NT2/D1 (cell line): ENCODE measurements around the gene DLX3.

Experiments
- DNase-seq: peaks from one replicate; pipeline ENCODE4 v3.0.0-alpha.2; 2011; ENCODE audit warnings: low read depth, low spot score
- H3K27me3 ChIP-seq: 2 replicates; pipeline ENCODE4 v1.6.0; 2011; ENCODE audit warnings: mild to moderate bottlenecking; ENCODE audit not compliant: insufficient read length, insufficient read depth
- H3K36me3 ChIP-seq: 2 replicates; pipeline ENCODE4 v1.6.1; 2011; ENCODE audit warnings: mild to moderate bottlenecking, low read length, mixed read lengths; ENCODE audit not compliant: insufficient read depth, insufficient read length
- H3K4me1 ChIP-seq: 2 replicates; pipeline ENCODE4 v1.5.1; 2011; ENCODE audit not compliant: insufficient read depth, insufficient read length
- H3K4me3 ChIP-seq: 2 replicates; pipeline ENCODE4 v1.5.1; 2011; ENCODE audit warnings: low read depth; ENCODE audit not compliant: insufficient read length
- H3K9ac ChIP-seq: 2 replicates; pipeline ENCODE4 v1.6.0; 2011; ENCODE audit warnings: low read depth; ENCODE audit not compliant: insufficient read length
- H3K9me3 ChIP-seq: 2 replicates; pipeline ENCODE4 v1.5.1; 2011; ENCODE audit warnings: mild to moderate bottlenecking, low read length; ENCODE audit not compliant: insufficient read depth
- SUZ12 ChIP-seq: IDR thresholded peaks from 2 replicates; pipeline ENCODE4 v1.6.1; 2011; ENCODE audit not compliant: insufficient read length, insufficient read depth; ENCODE audit errors: extremely low read depth
- YY1 ChIP-seq: IDR thresholded peaks from 2 replicates; pipeline ENCODE4 v1.6.1; 2011; ENCODE audit not compliant: insufficient read length, insufficient read depth
- ZNF274 ChIP-seq: IDR thresholded peaks from 2 replicates; pipeline ENCODE4 v1.6.1; 2011; ENCODE audit warnings: mild to moderate bottlenecking, low read depth, low read length

The DLX3 gene

GRCh38 chr17:50021681-50022370 is 26.8 kb upstream of the DLX3 start:
- Histone ChIP-seq H3K4me1 (no peaks in the 10 kb centered on the region), H3K4me3 (no peak overlapping the region), H3K27me3 (no peaks in the 10 kb centered on the region), H3K36me3 (no peaks in the 10 kb centered on the region), H3K9me3 (peaks cover 15% of the 10 kb centered on the region), H3K9ac (no peak overlapping the region)
- no peak for DNase-seq
- no peak for TF ChIP-seq ZNF274
- no peak for TF ChIP-seq SUZ12
- no peak for TF ChIP-seq YY1

GRCh38 chr17:50020841-50021599 is 26.0 kb upstream of the DLX3 start:
- Histone ChIP-seq H3K4me1 (no peaks in the 10 kb centered on the region), H3K9ac (no peak overlapping the region), H3K4me3 (no peak overlapping the region), H3K27me3 (no peaks in the 10 kb centered on the region), H3K36me3 (no peaks in the 10 kb centered on the region), H3K9me3 (peaks cover 15% of the 10 kb centered on the region)
- DNase-seq = no peak
- TF ChIP-seq ZNF274 = no peak

GRCh38 chr17:50018909-50019308 is 23.9 kb upstream of the DLX3 start:
- DNase-seq = no peak
- Histone ChIP-seq H3K36me3 (no peaks in the 10 kb centered on the region), H3K9ac (no peak overlapping the region), H3K27me3 (no peaks in the 10 kb centered on the region), H3K4me3 (no peak overlapping the region), H3K4me1 (no peaks in the 10 kb centered on the region), H3K9me3 (peaks cover 18% of the 10 kb centered on the region)
- TF ChIP-seq ZNF274 = no peak
- TF ChIP-seq SUZ12 = no peak
- TF ChIP-seq YY1 = no peak

- no peak for DNase-seq
- Histone ChIP-seq H3K4me1 (no peaks in the 10 kb centered on the region), H3K9ac (no peak overlapping the region), H3K36me3 (no peaks in the 10 kb centered on the region), H3K4me3 (no peak overlapping the region), H3K27me3 (no peaks in the 10 kb centered on the region), H3K9me3 (peaks cover 27% of the 10 kb centered on the region)
- TF ChIP-seq ZNF274 = no peak
- no peak for TF ChIP-seq YY1
- TF ChIP-seq SUZ12 = no peak
These were observed 20.1 kb upstream of the DLX3 start for GRCh38 chr17:50015146-50015545.

GRCh38 chr17:50014471-50015088 is 19.6 kb upstream of the DLX3 start:
- TF ChIP-seq ZNF274 (no peak), SUZ12 (no peak), YY1 (no peak)
- Histone ChIP-seq H3K36me3 (no peaks in the 10 kb centered on the region), H3K9me3 (peaks cover 27% of the 10 kb centered on the region), H3K27me3 (no peaks in the 10 kb centered on the region), H3K4me1 (no peaks in the 10 kb centered on the region), H3K4me3 (no peak overlapping the region), H3K9ac (no peak overlapping the region)
- DNase-seq = no peak

GRCh38 chr17:50013079-50013478 is 18.1 kb upstream of the DLX3 start:
- H3K4me3 ChIP-seq = no peak overlapping the region
- TF ChIP-seq SUZ12 = no peak
- TF ChIP-seq YY1 = no peak
- no peak for TF ChIP-seq ZNF274
- H3K36me3 ChIP-seq = no peaks in the 10 kb centered on the region
- H3K9ac ChIP-seq = no peak overlapping the region
- H3K9me3 ChIP-seq = peaks cover 33% of the 10 kb centered on the region
- H3K27me3 ChIP-seq = no peaks in the 10 kb centered on the region
- no peaks in the 10 kb centered on the region for H3K4me1 ChIP-seq
- no peak for DNase-seq

GRCh38 chr17:50009282-50009681 is 14.3 kb upstream of the DLX3 start:
- DNase-seq = no peak
- TF ChIP-seq ZNF274 (no peak), SUZ12 (no peak), YY1 (no peak)
- Histone ChIP-seq H3K27me3 (no peaks in the 10 kb centered on the region), H3K9me3 (peaks cover 23% of the 10 kb centered on the region), H3K4me3 (no peak overlapping the region), H3K36me3 (no peaks in the 10 kb centered on the region), H3K4me1 (no peaks in the 10 kb centered on the region), H3K9ac (no peak overlapping the region)
